DND-41 (cell line): ENCODE measurements around the gene RSPO3.
"Not testable (repeated sequence)": the region's sequence is repeated elsewhere in the genome, so short reads cannot be mapped to it uniquely, and the experiment has no call there.

Source experiments
- ATAC-seq: fragments of 200-7000 bp; cut with Tn5 transposase; 3 replicates; pipeline ENCODE4 v1.9.1; 2021; ENCODE audit warnings: low read depth; ENCODE audit not compliant: insufficient read depth
- DNase-seq: peaks from one replicate; pipeline ENCODE4 v3.0.0-alpha.2; 2020
- H2AFZ ChIP-seq: 2 replicates; pipeline ENCODE4 v1.6.0; 2012; ENCODE audit warnings: low read depth, low read length
- H3K27ac ChIP-seq: 2 replicates; pipeline ENCODE4 v1.5.1; 2012; ENCODE audit warnings: low read length, inconsistent platforms
- H3K27me3 ChIP-seq: fragments of 200-600 bp; sonication (generic); 2 replicates; pipeline ENCODE4 v1.6.0; 2012; ENCODE audit warnings: low read length, mild to moderate bottlenecking, inconsistent platforms; ENCODE audit not compliant: insufficient read depth, poor library complexity
- H3K36me3 ChIP-seq: 2 replicates; pipeline ENCODE4 v1.5.1; 2012; ENCODE audit warnings: low read length, inconsistent platforms; ENCODE audit not compliant: insufficient read depth
- H3K4me1 ChIP-seq: 2 replicates; pipeline ENCODE4 v1.5.1; 2012; ENCODE audit warnings: mild to moderate bottlenecking, low read length; ENCODE audit not compliant: insufficient read depth
- H3K4me2 ChIP-seq: 2 replicates; pipeline ENCODE4 v1.6.0; 2012; ENCODE audit warnings: mild to moderate bottlenecking, moderate library complexity, low read length, inconsistent platforms; ENCODE audit not compliant: insufficient read depth
- H3K4me3 ChIP-seq, 2 experiments: fragments of 200-600 bp in 1 of 2; shearing (Covaris generic) in 1 of 2; 2 replicates each; pipeline ENCODE4 v1.5.1; 2012 to 2016; ENCODE audit warnings: inconsistent platforms in 2 of 2, low read length in 2 of 2, mild to moderate bottlenecking in 2 of 2, low read depth in 1 of 2, moderate library complexity in 1 of 2
- H3K79me2 ChIP-seq: 2 replicates; pipeline ENCODE4 v1.6.0; 2012; ENCODE audit warnings: low read length, inconsistent platforms; ENCODE audit not compliant: insufficient read depth
- H3K9ac ChIP-seq: 2 replicates; pipeline ENCODE4 v1.6.0; 2012; ENCODE audit warnings: low read depth, mild to moderate bottlenecking, inconsistent platforms, low read length, moderate library complexity
- H3K9me3 ChIP-seq: 2 replicates; pipeline ENCODE4 v1.5.1; 2012; ENCODE audit warnings: low read length, moderate library complexity, mild to moderate bottlenecking, inconsistent platforms; ENCODE audit not compliant: insufficient read depth, severe bottlenecking
- H4K20me1 ChIP-seq: 2 replicates; pipeline ENCODE4 v1.6.0; 2012; ENCODE audit warnings: low read length; ENCODE audit not compliant: insufficient read depth
- CTCF ChIP-seq: IDR thresholded peaks from 2 replicates; pipeline ENCODE4 v1.5.1; 2012; ENCODE audit warnings: borderline replicate concordance, low read length, moderate library complexity, mild to moderate bottlenecking; ENCODE audit not compliant: poor library complexity, severe bottlenecking; ENCODE audit errors: extremely low read depth
- EZH2 ChIP-seq: IDR thresholded peaks from 3 replicates; pipeline ENCODE4 v1.6.1; 2012; ENCODE audit warnings: borderline replicate concordance, low read depth, mild to moderate bottlenecking, moderate library complexity, low read length, inconsistent platforms; ENCODE audit not compliant: severe bottlenecking

RSPO3 gene

DNA sequence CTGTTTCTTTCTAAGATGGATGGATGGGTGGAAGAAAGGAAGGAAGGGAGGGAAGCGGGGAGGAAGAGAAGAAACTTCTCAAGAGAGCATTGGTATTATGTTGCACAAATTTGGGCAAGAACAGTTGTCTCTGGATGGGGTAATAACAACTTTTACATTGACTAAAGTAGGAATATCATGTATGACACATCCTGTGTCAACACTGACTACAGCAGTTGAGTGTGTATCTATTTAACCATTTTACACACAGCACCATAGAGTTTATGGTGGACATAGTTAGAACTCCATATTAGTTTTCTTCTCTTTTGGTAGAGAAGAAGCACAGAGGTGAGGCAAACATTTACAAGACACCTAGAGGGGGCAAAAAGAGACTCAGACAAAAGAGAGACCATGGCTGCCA is 103.9 kb downstream of the RSPO3 start:
- no peak for ATAC-seq
- H3K4me3 ChIP-seq: no peak overlapping the region

DNA sequence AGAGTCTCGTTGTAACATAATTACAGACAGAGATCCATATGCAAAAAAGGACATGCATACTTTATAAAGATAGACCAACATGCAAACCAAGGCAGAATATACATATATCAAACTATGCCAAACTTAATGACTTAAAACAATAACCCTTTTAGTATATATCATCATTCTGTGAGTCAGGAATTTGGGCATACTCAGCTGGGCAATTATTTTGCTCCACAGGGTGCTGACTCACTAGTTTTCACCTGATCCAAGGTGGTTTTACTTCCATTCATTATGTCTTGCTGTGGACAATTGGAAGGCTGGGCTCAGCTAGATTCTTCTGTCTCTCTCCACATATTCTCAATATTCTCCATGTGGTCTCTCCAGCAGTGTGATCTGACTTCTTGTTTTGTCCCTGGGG is 107.0 kb downstream of the RSPO3 start:
- no peaks in the 10 kb centered on the region for H4K20me1 ChIP-seq
- H3K9me3 ChIP-seq: no peaks in the 10 kb centered on the region
- no peak for TF ChIP-seq EZH2
- TF ChIP-seq CTCF: no peak
- DNase-seq (no peak), ATAC-seq (no peak)
- H3K9ac ChIP-seq: no peak overlapping the region
- H3K4me2 ChIP-seq: no peak overlapping the region
- H3K4me1 ChIP-seq: no peaks in the 10 kb centered on the region
- no peaks in the 10 kb centered on the region for H3K27me3 ChIP-seq
- no peak overlapping the region for H3K4me3 ChIP-seq
- H3K79me2 ChIP-seq: no peaks in the 10 kb centered on the region
- no peaks in the 10 kb centered on the region for H3K36me3 ChIP-seq
- no peak overlapping the region for H2AFZ ChIP-seq
- H3K27ac ChIP-seq: no peak overlapping the region

More for the DNA sequence above, 103.9 kb downstream of the RSPO3 start:
- no peak for DNase-seq
- Histone ChIP-seq H3K36me3 (no peaks in the 10 kb centered on the region), H4K20me1 (no peaks in the 10 kb centered on the region), H2AFZ (no peak overlapping the region), H3K9ac (no peak overlapping the region), H3K79me2 (no peaks in the 10 kb centered on the region), H3K9me3 (no peaks in the 10 kb centered on the region), H3K4me1 (no peaks in the 10 kb centered on the region), H3K4me2 (no peak overlapping the region), H3K27ac (no peak overlapping the region), H3K27me3 (no peaks in the 10 kb centered on the region)
- TF ChIP-seq EZH2 (no peak), CTCF (no peak)

GRCh38 chr6:127233819-127234218 is 115.3 kb downstream of the RSPO3 start:
- H3K9me3 ChIP-seq, H3K27me3 ChIP-seq, ATAC-seq, H3K4me2 ChIP-seq, H3K4me1 ChIP-seq, H3K27ac ChIP-seq, H3K79me2 ChIP-seq, H2AFZ ChIP-seq, H3K36me3 ChIP-seq, H4K20me1 ChIP-seq, H3K4me3 ChIP-seq, DNase-seq, H3K9ac ChIP-seq: not testable (repeated sequence)

GRCh38 chr6:127243501-127243900 is 125.0 kb downstream of the RSPO3 start:
- TF ChIP-seq CTCF (no peak), EZH2 (no peak)
- Histone ChIP-seq H3K9me3 (no peaks in the 10 kb centered on the region), H3K4me2 (no peak overlapping the region), H4K20me1 (no peaks in the 10 kb centered on the region), H3K4me3 (no peak overlapping the region), H3K27ac (no peak overlapping the region), H3K9ac (no peak overlapping the region), H3K4me1 (no peaks in the 10 kb centered on the region), H3K36me3 (no peaks in the 10 kb centered on the region), H2AFZ (no peak overlapping the region), H3K27me3 (no peaks in the 10 kb centered on the region), H3K79me2 (no peaks in the 10 kb centered on the region)
- ATAC-seq: no peak
- DNase-seq: no peak
